GM19025 (cell line): ENCODE results near the gene TRPM3.

Experiments
- ATAC-seq: cut with Tn5 transposase; IDR thresholded peaks from one replicate; pipeline ENCODE4 v1.9.1; 2021; ENCODE audit warnings: mild to moderate bottlenecking, low read depth, moderate library complexity; ENCODE audit not compliant: unreplicated experiment

TRPM3 gene

GRCh38 chr9:70852711-70853240, 268.6 kb downstream of the TRPM3 start:
- no peak for ATAC-seq

- no peak for ATAC-seq
Observed at GRCh38 chr9:70840266-70840665, 281.2 kb downstream of the TRPM3 start.

GRCh38 chr9:70835323-70835722, 286.1 kb downstream of the TRPM3 start:
- ATAC-seq: no peak

GRCh38 chr9:70832492-70832891, 288.9 kb downstream of the TRPM3 start:
- no peak for ATAC-seq

GRCh38 chr9:70830618-70831017, 290.8 kb downstream of the TRPM3 start:
- no peak for ATAC-seq

- no peak for ATAC-seq
Observed at GRCh38 chr9:70829591-70830265, 291.7 kb downstream of the TRPM3 start.

GRCh38 chr9:70826562-70826961, 294.9 kb downstream of the TRPM3 start:
- ATAC-seq: no peak

- no peak for ATAC-seq
Observed at GRCh38 chr9:70823284-70823683, 298.1 kb downstream of the TRPM3 start.

GRCh38 chr9:70817311-70817710, 304.1 kb downstream of the TRPM3 start:
- no peak for ATAC-seq

- no peak for ATAC-seq
Observed at GRCh38 chr9:70816891-70817290, 304.5 kb downstream of the TRPM3 start.

GRCh38 chr9:70816316-70816715, 305.1 kb downstream of the TRPM3 start:
- ATAC-seq: no peak

- ATAC-seq: no peak
Observed at GRCh38 chr9:70814597-70814996, 306.8 kb downstream of the TRPM3 start.

GRCh38 chr9:70813141-70813540, 308.3 kb downstream of the TRPM3 start:
- ATAC-seq: no peak

- ATAC-seq: no peak
Observed at GRCh38 chr9:70811638-70812037, 309.8 kb downstream of the TRPM3 start.

- no peak for ATAC-seq
Observed at GRCh38 chr9:70806875-70807274, 314.5 kb downstream of the TRPM3 start.

GRCh38 chr9:70805949-70806348, 315.5 kb downstream of the TRPM3 start:
- ATAC-seq: no peak

- ATAC-seq: no peak
Observed at GRCh38 chr9:70802758-70803436, 318.5 kb downstream of the TRPM3 start.

- ATAC-seq: no peak
Observed at GRCh38 chr9:70802206-70802605, 319.2 kb downstream of the TRPM3 start.

GRCh38 chr9:70801181-70801829, 320.1 kb downstream of the TRPM3 start:
- ATAC-seq: no peak

- no peak for ATAC-seq
Observed at GRCh38 chr9:70798018-70798417, 323.4 kb downstream of the TRPM3 start.

- ATAC-seq: no peak
Observed at GRCh38 chr9:70795841-70796240, 325.6 kb downstream of the TRPM3 start.

GRCh38 chr9:70792796-70793195, 328.6 kb downstream of the TRPM3 start:
- ATAC-seq: no peak
